NCI-H460 (cell line): ENCODE data around the gene ANKS1A. TPM values are rescaled to one million over a fixed set of nuclear protein-coding genes. Genes with fewer than 3 reads are reported as not detected.

Experiments used
- DNase-seq: peaks from one replicate; pipeline ENCODE4 v3.0.0-alpha.2; 2016; ENCODE audit warnings: low read depth; ENCODE audit errors: extremely low read depth
- total RNA-seq: library from RNA; depleted of rRNA; stranded (reverse); fragments of >200 nt; shearing (Covaris generic); gene quantifications from 2 replicates; pipeline ENCODE4 v1.2.3, GENCODE V29; 2014

ANKS1A gene
- total RNA-seq, 1 experiment from 2014 or later: 6.0 TPM

GRCh38 chr6:34951731-34952130, 62.7 kb downstream of the ANKS1A start:
- DNase-seq: no peak

- peak; percentile 32 for DNase-seq
Observed at GRCh38 chr6:34953061-34954025, 64.3 kb downstream of the ANKS1A start.

- DNase-seq: no peak
Observed at GRCh38 chr6:34955442-34955841, 66.4 kb downstream of the ANKS1A start.

- no peak for DNase-seq
Observed at GRCh38 chr6:34957231-34957783, 68.3 kb downstream of the ANKS1A start.

- no peak for DNase-seq
Observed at GRCh38 chr6:34958734-34959133, 69.7 kb downstream of the ANKS1A start.

- no peak for DNase-seq
Observed at GRCh38 chr6:34959224-34959623, 70.2 kb downstream of the ANKS1A start.

GRCh38 chr6:34961082-34961481, 72.0 kb downstream of the ANKS1A start:
- DNase-seq: no peak

GRCh38 chr6:34961574-34961973, 72.5 kb downstream of the ANKS1A start:
- DNase-seq: no peak

- no peak for DNase-seq
Observed at GRCh38 chr6:34964564-34964963, 75.5 kb downstream of the ANKS1A start.

- DNase-seq: no peak
Observed at GRCh38 chr6:34967461-34967860, 78.4 kb downstream of the ANKS1A start.

- DNase-seq: no peak
Observed at GRCh38 chr6:34969662-34970265, 80.7 kb downstream of the ANKS1A start.

GRCh38 chr6:34970488-34970887, 81.4 kb downstream of the ANKS1A start:
- DNase-seq: no peak

GRCh38 chr6:34970957-34971356, 81.9 kb downstream of the ANKS1A start:
- no peak for DNase-seq

- no peak for DNase-seq
Observed at GRCh38 chr6:34973547-34974248, 84.6 kb downstream of the ANKS1A start.

- no peak for DNase-seq
Observed at GRCh38 chr6:34974249-34974642, 85.2 kb downstream of the ANKS1A start.

- DNase-seq: no peak
Observed at GRCh38 chr6:34976239-34976638, 87.2 kb downstream of the ANKS1A start.

- no peak for DNase-seq
Observed at GRCh38 chr6:34979218-34979617, 90.2 kb downstream of the ANKS1A start.

- DNase-seq: no peak
Observed at GRCh38 chr6:34979994-34980393, 90.9 kb downstream of the ANKS1A start.

GRCh38 chr6:34981366-34981765, 92.3 kb downstream of the ANKS1A start:
- DNase-seq: no peak

- no peak for DNase-seq
Observed at GRCh38 chr6:34981951-34982350, 92.9 kb downstream of the ANKS1A start.

- DNase-seq: peak; percentile 19
Observed at GRCh38 chr6:34982424-34982852, 93.4 kb downstream of the ANKS1A start.
